ENCODE measurements around the gene ZNHIT6.
"Not testable (repeated sequence)": the region's sequence is repeated elsewhere in the genome, so short reads cannot be mapped to it uniquely, and the experiment has no call there.

Gene ZNHIT6, protein sequence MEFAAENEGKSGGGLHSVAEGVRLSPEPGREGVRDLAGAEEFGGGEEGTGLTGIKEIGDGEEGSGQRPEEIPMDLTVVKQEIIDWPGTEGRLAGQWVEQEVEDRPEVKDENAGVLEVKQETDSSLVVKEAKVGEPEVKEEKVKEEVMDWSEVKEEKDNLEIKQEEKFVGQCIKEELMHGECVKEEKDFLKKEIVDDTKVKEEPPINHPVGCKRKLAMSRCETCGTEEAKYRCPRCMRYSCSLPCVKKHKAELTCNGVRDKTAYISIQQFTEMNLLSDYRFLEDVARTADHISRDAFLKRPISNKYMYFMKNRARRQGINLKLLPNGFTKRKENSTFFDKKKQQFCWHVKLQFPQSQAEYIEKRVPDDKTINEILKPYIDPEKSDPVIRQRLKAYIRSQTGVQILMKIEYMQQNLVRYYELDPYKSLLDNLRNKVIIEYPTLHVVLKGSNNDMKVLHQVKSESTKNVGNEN

DNA sequence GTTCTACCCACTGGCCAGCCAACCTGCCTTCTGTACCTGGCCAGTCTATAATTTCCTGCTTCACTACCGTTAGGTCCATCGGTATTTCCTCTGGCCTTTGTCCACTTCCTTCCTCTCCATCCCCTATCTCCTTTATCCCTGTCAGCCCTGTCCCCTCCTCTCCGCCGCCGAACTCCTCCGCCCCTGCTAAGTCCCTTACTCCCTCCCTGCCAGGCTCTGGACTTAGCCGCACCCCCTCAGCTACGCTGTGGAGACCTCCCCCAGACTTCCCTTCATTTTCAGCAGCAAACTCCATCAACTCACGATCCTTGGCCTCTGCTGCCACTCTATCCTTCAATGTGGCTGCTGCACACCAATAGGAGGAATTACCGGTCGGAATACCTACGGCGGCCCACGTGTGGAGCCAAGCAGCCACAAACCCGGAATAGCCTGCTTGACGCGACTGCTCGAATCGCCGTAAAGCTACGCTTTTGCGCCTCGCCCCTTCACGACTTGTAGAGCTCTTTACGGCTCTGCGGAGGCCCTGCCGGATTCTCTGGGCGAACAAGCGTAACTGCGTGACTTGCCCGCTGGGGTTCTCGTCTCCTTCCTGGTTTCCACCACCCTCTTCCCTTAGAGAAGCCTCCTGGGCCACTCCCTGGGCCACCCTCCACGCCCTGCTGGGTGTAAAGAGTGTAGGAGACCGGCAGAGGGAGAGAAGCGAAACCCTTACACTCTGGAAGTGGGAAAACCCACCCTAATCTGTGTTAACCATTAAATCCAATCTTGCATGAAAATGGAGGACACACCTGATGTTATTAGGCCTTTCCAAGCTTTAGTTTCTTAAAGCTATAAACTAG, at the start of gene ZNHIT6:
TSS of gene ZNHIT6 (minus strand) at position 444 of the 839 bp plus-strand sequence. CDS start at position 295, 149 bp downstream.
- DNase-seq: peak; percentile 88

DNA sequence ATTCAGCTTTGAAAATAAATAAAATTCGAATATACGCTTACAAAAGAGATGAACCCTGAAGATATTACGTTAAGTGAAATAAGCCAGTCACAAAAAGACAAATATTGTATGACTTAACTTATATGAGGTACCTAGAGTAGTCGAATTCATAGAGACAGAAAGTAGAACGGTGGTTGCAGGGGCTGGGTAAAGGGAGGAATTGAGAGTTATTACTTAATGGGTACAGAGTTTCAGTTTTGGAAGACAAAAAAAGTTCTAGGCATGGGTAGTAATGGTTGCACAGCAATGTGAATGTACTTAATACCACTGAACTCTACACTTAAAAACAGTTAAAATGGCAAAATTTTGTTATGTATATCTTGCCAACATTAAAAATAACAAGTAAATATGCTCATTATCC, 48.6 kb upstream of the ZNHIT6 start:
- DNase-seq: no peak

DNA sequence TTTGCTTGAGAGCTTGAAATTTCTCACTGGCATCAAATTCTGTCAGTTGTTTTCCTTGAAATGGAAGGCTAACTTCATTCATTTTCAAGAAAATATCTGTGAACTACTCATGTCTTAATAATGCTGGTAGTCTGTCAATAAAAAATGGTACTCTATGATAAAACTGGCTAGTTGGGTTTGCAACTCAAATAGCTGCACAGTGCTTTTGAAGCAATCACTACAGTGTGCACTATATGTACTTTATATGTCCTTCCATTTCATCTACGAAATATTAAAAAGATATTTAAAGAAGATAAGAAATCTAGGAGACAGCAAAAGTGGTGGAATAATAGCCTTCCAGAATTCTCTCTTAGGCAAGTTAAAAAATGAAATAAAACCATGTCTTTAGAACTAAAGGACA, 39.9 kb upstream of the ZNHIT6 start:
- DNase-seq: no peak

DNA sequence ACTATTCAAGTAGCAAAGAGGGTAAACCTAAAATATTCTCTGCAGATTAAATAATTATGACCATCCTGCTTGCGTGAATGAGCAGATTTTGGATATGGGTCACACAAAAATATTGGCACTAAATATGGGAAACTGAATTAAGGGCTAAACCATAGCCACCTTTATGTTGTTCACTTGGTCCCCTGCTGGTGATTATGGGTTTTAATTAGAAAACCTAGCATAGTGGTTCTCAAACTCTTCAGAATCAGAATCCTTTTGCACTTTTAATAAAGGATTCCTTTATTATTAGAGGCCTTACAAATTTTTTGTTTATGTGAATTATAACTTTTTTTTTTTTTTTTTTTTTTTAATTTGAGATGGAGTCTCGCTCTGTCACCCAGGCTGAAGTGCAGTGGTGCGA, 38.5 kb upstream of the ZNHIT6 start:
- DNase-seq: no peak

DNA sequence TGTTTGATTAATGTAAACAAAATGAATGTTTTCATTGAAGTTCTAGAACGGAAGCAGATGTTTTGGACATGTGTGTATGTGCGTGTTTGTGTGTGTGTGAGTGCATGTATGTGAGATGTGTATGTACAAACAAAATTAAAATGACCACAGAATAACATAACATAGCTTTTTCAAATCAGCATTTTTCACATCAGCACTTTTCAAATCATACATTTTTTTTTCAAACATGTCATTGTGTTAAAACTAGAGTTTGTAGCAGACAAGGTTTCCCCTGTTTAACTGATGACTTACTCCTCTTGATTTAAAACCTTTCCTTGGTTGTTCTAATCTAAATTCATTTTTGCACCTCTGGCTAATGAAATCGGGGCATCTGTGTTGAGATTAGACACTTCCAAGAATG, 35.6 kb upstream of the ZNHIT6 start:
- DNase-seq: no peak

DNA sequence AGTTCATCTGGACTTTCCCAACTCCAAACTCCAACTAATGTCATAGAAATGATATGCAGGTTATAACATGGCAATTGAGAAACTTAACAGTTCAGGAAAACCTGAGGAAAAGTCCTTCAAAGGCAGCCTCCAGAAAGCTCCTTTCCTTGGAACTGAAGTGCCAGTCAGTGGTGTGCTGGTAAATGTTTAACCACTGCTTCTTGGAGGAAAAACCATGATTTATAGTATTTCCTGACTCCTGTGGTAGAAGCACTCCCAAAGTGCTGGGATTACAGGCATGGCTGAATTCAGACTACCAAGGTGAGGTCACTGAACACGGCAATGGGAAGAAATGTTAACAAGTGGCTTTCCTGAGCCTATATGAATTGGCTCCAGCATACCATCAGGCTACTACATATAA, 26.7 kb upstream of the ZNHIT6 start:
- DNase-seq: no peak

DNA sequence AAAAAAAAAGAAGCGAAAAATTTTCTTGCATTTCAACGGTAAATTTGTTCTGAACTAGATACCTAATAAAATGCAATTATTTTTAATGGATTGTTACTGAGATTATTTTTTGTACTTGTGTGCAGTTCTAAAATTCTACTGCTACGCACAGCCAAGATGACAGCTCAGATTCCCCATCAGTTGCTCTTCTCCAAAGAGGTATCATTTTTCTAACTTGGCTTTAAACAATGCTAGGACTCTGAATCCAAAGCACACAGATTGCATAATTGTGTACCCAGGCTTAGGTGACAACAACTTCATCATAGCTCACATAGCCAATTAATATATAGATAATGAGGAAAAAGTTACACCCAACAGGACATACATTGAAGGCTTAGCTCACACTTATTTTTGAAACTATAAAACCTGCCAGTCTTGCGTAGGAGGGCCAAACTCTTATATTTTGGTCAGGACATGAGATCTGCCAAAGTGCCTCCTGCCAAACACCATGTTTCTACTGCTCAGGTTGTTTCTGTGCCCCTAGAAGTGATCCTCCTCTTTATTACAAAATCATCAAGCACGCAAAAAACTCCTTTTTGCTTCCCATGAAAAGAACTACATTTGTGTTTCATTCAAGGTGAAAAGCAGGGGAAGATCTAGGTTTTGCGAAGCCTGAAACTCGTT, 10.6 kb upstream of the ZNHIT6 start:
- DNase-seq: no peak

DNA sequence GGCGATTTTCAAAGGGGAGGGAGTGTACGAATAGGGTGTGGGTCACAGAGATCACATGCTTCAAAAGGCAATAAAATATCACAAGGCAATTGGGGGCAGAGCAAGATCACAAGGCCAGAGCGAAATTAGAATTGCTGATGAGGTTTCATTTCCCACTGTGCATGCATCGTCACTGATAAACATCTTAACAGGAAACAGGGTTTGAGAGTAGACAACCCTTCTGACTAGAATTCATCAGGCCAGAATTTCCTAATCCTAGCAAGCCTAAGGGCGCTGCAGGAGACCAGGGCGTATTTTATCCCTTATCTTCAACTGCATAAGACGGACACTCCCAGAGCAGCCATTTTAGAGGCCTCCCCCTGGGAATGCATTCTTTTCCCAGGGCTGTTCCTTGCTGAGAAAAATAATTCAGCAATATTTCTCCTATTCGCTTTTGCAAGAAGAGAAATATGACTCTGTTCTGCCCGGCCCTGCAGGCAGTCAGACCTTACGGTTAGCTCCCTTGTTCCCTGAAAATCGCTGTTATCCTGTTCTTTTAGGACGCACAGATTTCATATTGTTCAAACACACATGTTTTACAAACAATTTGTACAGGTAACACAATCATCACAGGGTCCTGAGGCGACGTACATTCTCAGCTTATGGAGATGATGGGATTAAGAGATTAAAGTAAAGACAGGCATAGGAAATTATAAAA, 6.3 kb upstream of the ZNHIT6 start:
- not testable (repeated sequence) for DNase-seq

DNA sequence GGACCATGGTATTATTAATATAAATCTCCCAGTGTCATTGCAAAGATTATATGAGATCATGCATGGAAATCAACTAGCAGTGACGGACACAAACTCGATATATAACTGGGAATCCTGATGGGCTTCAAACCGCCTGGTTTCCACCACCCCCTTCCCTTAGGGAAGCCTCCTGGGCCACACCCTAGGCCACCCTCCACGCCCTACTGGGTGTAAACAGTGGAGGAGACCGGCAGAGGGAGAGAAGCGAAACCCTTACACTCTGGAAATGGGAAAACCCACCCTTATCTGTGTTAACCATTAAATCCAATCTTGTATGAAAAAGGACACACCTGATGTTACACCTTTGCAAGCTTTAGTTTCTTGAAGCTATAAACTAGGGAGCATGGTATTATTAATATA, 595 bp upstream of the ZNHIT6 start:
- no peak for DNase-seq

DNA sequence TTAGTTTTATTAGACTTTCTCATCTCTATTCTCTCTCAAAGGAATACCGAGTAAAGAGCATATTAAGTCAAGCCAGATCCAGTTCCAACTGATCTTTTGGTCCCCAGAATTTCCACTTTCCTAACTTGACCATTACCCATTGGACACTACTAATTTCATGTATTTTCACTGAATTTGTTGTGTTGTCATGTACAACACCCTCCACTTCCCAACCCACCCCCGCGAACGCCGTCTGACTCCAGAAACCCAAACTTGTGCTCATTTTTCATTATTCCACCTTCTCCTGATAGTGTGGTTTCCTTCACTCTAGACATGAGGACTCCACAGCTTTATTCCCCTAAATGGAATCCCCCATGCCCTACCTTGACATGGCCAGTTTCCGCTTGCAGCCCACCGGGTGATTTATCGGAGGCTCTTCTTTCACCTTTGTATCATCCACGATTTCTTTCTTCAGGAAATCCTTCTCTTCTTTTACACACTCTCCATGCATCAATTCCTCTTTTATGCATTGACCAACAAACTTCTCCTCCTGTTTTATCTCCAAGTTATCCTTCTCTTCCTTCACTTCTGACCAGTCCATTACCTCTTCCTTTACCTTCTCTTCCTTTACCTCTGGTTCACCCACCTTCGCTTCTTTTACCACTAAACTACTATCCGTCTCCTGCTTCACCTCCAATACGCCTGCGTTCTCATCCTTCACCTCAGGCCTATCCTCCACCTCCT, 805 bp downstream of the ZNHIT6 start:
- no peak for DNase-seq

DNA sequence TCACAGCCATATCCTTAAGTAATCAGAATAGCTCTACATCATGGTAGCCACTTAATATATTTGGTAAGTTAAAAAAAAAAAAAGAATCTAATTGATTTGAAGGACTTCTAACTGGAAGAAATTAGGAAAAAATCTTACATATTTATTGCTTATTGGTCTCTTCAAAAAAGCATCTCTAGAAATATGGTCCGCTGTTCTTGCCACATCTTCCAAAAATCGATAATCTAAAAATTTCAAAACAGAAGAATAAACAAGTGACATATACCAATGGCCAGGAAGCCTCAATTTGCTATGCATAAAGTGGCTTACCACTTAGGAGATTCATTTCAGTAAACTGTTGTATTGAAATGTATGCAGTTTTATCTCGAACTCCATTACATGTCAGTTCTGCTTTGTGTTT, 2.3 kb downstream of the ZNHIT6 start:
- DNase-seq: no peak

DNA sequence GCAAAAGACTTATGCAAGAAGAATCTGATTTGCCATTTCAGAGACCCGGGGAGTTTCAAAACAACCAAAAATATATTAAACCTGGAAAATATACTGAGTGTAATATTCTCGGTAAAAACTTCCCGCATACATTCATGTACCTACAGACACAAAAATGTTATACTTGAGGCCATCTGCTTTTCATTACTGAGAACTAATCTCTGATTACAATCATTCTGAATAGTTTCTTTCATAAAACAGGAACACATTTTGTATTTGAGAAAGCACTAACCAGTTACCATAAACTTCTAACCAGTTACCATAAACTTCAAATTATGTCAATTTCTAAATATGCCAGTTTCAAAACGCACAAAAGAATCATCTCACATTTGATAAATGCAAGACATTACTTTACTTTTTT, 7.8 kb downstream of the ZNHIT6 start:
- DNase-seq: no peak

DNA sequence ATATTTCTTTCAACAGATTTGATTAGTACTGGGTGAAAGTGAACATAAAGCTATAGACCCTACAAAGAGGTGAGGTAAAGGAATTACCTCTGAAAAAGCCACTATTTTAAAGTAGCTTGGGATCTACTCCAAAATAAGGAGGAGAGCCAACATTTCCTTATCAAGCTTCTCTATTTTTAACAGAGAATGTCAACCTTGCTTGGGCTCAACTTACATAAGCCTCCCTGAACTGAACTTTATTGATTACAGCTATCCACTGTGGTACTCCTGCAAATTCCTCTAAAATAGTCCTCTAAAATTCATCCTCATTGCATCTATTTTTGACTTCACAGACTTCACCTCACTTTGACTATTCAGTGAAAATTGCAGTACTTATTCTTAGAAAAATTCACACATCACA, 10.3 kb downstream of the ZNHIT6 start:
- no peak for DNase-seq

DNA sequence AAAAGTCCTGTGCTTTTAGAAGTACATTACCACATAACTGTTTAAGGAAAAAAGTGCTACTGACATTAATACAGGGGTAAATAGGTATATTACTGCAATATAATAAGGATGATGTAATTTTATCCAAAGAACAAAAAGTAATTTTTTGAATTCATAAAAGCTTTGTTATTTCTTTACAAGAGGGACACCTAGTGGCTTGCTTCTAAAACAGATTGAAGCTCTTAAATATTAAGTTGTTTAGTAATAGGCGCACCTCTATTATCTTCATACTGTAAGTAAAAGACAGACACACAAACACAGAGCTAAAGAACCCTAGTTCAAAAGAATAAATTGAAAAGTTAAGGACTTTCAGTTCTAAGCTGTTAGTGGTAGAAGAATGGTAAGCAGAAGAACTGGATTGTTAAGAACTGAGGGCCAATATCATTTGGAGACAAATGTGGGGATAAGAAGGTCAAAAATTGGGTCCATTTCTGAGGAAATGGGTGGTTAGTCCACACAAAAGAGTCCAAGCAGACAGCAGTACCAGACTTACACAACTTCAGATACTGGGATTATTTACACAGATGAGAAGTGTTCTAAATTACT, 15.4 kb downstream of the ZNHIT6 start:
- no peak for DNase-seq

DNA sequence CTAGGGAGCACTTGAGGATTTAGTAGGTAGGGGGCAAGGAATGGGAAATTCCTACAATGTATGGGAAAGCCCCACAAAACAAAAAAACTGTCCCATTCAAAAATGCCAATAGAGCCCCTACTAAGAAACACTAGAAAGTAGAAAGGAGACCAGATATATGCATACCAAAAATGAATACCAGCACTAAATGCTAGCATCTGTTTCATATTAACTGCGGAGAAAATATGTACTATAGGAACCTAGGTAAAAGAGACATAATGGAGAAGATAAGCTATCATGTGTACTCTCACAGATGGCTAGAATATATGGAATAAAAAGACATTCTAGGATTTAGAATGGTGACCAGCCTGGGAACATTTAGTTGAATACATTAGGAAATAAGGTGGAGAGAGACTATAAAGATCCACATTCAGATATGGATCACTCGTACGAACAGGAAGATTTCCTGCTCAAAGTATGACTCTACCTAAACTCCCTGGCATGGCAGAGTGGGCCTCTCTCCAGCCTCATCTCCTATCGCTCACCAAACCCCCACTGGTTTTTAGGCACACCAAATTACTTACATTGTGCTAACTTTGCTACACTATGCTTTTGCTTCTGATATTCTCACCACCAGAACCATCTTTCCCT, 18.3 kb downstream of the ZNHIT6 start:
- DNase-seq: no peak

DNA sequence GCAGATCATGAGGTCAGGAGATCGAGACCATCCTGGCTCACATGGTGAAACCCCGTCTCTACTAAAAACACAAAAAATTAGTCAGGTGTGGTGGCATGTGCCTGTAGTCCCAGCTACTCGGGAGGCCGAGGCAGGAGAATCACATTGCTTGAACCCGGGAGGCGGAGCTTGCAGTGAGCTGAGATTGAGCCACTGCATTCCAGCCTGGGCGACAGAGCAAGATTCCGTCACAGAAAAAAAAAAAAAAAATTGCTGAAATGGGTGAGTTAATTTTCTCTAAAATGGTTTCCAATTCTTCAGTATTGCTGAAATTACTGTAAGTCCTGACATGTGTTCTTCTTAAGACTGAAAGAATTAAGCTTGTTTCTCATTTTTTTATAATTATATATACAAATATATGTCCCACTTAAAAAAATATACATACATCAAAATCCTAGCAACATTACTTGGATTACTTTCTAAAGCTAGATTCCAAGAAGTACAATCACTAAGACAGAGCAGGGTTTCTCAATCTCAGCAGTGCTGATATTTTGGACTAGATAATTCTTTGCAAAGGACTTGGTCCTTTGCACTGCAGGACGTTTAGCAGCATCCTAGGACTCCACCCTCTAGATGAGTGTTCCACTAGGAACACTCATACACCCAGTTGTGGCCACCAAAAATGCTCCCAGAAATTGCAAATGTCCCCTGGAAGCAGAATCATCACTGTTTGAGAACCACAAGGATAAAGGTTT, 24.8 kb downstream of the ZNHIT6 start:
- no peak for DNase-seq

DNA sequence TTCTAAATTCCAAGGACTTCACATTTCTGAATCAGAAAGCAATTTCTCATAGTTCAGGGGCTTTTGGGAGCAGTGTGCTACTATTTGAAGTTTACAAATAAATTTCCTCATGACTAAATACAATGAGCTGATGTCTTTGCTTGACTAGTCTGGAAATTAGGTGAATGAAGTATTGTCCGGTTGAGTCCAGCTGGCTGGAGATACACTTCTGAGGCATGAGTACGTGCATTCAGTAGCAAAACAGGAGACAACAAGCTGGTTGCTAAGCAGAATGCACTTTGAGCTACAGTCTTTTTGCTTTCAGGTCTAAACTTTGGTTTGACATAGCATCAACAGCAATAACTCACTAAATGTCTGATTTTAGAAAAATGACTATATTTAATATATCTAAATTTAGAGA, 27.1 kb downstream of the ZNHIT6 start:
- no peak for DNase-seq

DNA sequence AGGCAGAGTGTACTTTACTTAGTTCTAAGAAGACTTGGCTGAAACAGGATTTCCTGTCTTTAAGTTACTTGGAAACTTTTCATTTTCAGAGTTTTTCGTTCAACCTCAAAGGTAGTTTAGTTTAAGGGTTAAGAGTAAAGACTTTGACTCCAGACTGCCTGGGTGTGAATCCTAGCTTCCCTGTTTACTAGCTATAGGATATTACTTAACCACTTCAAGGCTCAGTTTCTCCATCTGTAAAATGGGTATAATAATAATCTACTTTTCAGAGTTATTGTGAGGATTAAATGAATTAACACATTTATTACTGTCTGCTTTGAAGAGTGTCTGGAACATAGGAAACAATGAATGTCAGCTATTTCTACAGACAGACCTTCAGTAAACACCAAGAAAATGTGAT, 30.0 kb downstream of the ZNHIT6 start:
- no peak for DNase-seq

DNA sequence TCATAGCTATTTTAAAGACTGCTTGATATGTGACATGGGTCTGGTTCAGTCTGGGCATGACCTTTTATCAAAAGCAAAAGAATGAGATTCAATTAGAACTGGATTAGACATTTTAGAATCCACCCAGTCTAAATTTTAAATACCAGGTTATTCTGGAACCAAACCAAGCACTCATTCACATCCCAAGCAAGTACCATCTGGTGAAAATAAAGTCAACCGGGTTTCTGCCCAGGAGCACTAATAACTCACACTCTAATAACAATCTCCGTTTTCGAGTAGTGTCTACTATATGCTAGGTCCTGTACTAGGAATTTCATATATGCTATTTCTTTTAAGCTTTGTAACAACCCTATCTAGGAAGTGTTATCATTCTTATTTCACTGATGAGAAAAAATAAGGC, 30.6 kb downstream of the ZNHIT6 start:
- DNase-seq: no peak

DNA sequence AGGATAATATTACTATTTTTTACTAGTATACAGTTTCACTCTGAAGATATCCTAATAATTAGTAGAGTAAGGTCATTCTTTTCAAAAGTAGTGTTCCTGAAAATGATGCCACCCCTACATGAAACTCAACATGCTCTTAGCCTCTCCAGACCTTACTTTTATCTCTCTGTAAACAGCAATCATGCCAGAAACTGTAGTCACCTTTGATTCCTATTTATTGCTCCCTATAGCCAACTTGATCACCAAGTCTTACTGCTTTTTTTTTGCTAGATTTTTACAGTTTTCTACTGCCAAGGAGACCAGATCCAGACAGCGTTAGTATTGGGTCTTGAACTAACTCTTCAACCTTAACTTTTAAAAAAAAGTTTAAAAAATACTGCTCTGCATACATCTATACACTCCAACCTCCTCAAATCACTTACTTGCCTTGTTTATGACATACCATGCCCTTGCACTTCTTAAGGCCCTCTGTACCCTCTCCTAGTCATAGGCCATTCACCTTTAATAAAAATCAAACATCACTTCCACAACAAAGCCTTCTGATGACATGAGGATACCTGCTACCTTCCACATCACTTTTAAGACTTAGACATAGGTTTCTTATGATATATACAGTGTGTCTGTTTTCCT, 36.1 kb downstream of the ZNHIT6 start:
- no peak for DNase-seq

Data from NCI-H1436 (cell line).